NT2/D1 (cell line): ENCODE measurements around the gene CDK15.

Experiments
- YY1 ChIP-seq: IDR thresholded peaks from 2 replicates; pipeline ENCODE4 v1.6.1; 2011; ENCODE audit not compliant: insufficient read length, insufficient read depth
- ZNF274 ChIP-seq: IDR thresholded peaks from 2 replicates; pipeline ENCODE4 v1.6.1; 2011; ENCODE audit warnings: mild to moderate bottlenecking, low read depth, low read length

GRCh38 chr2:201774546-201774945 is 31.8 kb upstream of the CDK15 start:
- TF ChIP-seq YY1 = no peak
- no peak for TF ChIP-seq ZNF274
